ENCODE data around the gene PCSK2.

Gene PCSK2

DNA sequence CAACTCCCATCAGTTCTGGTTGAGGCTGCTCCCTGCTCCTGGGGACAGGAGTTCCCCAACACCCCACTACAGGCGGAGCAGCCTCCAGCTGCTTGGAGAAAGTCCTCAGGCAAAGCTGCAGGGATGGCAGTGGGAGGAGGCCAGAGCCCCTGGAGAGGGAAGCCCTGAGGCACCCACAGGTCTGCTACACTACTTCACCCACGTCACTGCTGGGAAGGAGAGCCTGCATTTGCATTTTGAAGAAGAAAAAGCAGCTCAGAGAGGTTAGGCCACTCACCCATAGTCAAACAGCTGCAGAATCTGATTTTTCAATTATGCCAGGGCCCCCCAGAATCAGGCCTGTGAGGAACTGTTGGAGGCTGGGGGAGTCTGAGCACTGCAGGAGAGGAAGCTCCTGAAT, 287.1 kb downstream of the PCSK2 start:
- no peak for DNase-seq

GRCh38 chr20:17515053-17515452, 288.2 kb downstream of the PCSK2 start:
- no peak for DNase-seq

DNA sequence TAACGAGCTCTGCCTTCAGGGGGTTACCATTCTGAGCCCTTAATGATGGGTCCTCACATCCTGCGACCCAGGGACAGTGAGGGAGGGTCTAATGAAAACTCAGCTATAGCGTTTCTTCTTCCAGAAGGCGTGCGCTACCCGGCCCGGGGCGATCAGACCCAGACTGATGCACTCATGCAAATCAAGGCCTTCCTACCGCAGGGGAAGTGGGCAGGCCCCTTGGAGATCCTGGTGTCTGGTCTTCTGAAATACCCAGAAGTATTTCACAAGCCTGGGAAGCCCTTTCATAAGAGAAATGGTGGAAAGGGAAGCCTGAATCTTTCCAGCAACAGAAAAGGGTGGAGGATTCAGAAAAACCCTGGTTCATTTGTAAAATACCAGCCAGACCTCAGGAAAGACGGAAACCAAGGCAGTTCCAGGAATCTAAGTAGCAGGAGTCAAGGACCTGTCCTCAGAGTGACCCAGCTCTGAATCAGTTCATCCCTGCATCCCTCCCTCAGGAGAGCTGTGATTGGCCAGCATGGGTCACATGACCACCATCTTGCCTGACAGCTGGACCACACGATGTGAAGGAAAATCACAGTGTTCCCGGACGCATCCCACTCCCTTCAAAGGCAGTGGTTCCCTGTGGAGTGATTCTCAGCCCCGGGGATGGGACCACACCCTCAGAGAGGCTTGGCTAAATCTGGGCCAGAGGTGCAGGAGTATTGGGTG, 291.7 kb downstream of the PCSK2 start:
- DNase-seq = no peak

- DNase-seq = no peak
Measured at GRCh38 chr20:17519606-17520285, 292.9 kb downstream of the PCSK2 start.

- DNase-seq = no peak
Measured at GRCh38 chr20:17520583-17520982, 293.7 kb downstream of the PCSK2 start.

- DNase-seq = no peak
Measured at GRCh38 chr20:17522528-17522927, 295.7 kb downstream of the PCSK2 start.

DNA sequence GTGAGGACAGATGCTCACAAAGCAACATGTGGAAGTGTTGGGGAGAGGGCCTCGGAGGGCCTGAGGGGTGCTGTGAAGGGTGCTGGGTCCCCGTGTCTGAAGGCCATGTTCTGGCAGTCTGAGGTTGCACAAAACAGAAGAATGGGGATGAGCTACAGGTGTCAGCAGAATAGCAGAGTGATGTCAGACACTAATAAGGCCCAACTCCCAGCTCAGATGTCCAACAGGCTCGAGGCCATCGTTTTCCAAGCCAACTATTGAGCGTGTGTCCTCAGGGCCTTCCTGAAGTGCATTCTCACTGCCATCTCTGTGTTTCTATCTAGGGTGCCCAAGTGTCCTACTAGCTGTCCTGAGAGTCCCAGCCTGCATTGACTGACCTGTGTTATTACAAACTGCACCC, 296.5 kb downstream of the PCSK2 start:
- DNase-seq = no peak

GRCh38 chr20:17524560-17524959, 297.7 kb downstream of the PCSK2 start:
- no peak for DNase-seq

DNA sequence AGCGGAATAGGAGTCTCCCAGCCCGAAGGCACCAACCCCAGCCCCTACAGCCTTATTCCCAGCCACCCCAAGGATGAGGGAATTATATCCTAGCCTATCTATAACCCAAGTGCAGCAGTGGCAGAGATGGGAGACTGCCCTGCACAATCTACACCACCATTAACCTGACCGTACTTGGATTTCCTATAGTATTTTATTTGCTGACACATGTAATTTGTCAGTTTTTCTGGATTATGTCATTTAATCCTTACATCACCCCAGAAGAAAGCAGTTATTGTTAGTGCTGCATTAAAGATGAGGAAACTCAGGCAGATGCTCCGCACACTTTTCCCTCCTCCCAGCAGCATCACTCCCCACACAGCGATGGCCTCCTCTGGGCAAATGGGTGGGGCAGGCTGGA, 298.3 kb downstream of the PCSK2 start:
- no peak for DNase-seq

DNA sequence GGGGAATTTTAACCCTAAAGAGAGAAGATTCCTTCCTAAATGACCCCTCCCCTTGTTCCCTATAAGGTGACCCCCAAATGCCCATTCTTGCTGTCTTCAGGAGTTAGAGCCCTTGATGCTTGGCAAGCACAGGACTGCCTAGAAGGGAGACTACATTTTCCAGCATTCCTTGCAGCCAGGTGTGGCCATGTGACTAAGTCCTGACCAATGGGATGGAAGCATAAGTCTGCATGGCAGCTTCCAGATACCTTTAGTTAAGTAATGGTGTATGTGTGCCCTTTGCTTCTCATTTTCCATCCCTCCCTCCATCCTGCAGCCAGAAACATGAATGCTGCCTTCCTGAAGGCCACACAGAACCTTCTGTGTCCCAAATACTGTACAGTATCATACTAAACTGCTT, 298.8 kb downstream of the PCSK2 start:
- DNase-seq = no peak

- no peak for DNase-seq
Measured at GRCh38 chr20:17529586-17529985, 302.7 kb downstream of the PCSK2 start.

- no peak for DNase-seq
Measured at GRCh38 chr20:17530153-17530552, 303.3 kb downstream of the PCSK2 start.

- peak; percentile 50 for DNase-seq
Measured at GRCh38 chr20:17530716-17531664, 304.1 kb downstream of the PCSK2 start, which contains the start of gene BFSP1. Gene BFSP1 (minus strand): TSS chr20:17531379. CDS start chr20:17531329, 50 bp downstream.

DNA sequence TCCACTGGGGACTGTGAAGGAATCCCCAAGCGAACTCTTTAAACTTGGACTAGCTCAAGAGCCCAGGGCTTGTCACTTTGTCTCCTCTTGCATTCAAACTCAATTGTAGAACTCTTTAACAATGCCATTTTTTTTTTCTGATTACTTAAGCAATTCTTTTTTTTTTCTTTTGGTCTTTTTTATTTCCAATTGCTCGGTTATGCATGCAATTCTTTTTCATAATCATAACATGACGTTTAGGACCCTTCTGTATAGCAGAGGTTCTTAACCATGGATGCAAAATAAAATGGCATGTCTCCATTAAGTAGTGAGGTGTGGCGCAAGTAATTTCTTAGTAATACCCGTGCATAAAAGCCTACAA, 304.8 kb downstream of the PCSK2 start:
- DNase-seq = no peak

- no peak for DNase-seq
Measured at GRCh38 chr20:17533396-17533795, 306.6 kb downstream of the PCSK2 start.

- no peak for DNase-seq
Measured at GRCh38 chr20:17534077-17534476, 307.2 kb downstream of the PCSK2 start.
